SK-N-MC (cell line): ENCODE measurements around the gene MAST2.
"Not testable (repeated sequence)": the region's sequence is repeated elsewhere in the genome, so short reads cannot be mapped to it uniquely, and the experiment has no call there.

Experiments used
- DNase-seq: peaks from one replicate; pipeline ENCODE4 v3.0.0-alpha.2; 2011; ENCODE audit warnings: low read depth, low spot score
- H3K27ac ChIP-seq: fragments of 200-600 bp; sonication (generic); 2 replicates; pipeline ENCODE4 v1.5.1; 2016; ENCODE audit warnings: mixed run types
- H3K36me3 ChIP-seq: fragments of 200-600 bp; sonication (generic); 2 replicates; pipeline ENCODE4 v1.6.1; 2017; ENCODE audit warnings: antibody characterized with exemption, low read length, mixed read lengths; ENCODE audit not compliant: insufficient read depth
- H3K4me3 ChIP-seq: fragments of 200-600 bp; sonication (generic); 2 replicates; pipeline ENCODE4 v1.5.1; 2016
- H3K9ac ChIP-seq: fragments of 200-600 bp; sonication (generic); 2 replicates; pipeline ENCODE4 v1.8.0; 2017; ENCODE audit warnings: mixed run types, mixed read lengths; ENCODE audit not compliant: insufficient read length
- H3K9me3 ChIP-seq: fragments of 200-600 bp; sonication (generic); 2 replicates; pipeline ENCODE4 v1.6.1; 2017; ENCODE audit warnings: low read depth, mild to moderate bottlenecking, antibody characterized with exemption, low read length, moderate library complexity, mixed read lengths
- EZH2 ChIP-seq: fragments of 200-600 bp; sonication (generic); IDR thresholded peaks from one replicate; pipeline ENCODE4 v1.6.1; 2017; ENCODE audit warnings: antibody characterized with exemption
- FOXP2 ChIP-seq: optimal IDR thresholded peaks from 2 replicates; pipeline ENCODE3; 2011; ENCODE audit warnings: mild to moderate bottlenecking, moderate library complexity; ENCODE audit not compliant: insufficient read depth; ENCODE audit errors: extremely low read length, control extremely low read depth
- POLR2AphosphoS5 ChIP-seq: IDR thresholded peaks from 2 replicates; pipeline ENCODE4 v1.6.1; 2012; ENCODE audit warnings: mild to moderate bottlenecking, low read depth, low read length, borderline replicate concordance

MAST2 gene

DNA sequence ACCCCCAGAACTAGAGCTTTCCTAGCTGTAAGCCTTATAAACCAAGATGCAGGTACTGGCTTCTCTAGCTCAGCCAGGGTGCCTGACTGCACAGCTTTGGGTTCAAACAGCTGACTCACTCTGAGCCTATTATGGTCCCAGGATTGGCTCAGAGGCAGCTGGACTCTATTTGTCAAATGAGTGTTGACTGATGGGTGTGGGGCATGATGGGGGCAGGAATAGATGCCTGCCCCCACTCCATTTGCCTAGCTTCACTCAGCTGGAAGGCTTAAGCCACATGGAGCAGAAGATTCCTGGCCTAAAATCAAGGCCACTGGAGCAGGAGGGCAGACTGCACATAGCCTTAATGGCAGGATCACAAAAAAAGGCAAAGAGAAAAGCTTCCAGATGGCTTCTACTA is 238.6 kb downstream of the MAST2 start:
- H3K9ac ChIP-seq, result no peak overlapping the region
- H3K9me3 ChIP-seq, result no peaks in the 10 kb centered on the region
- no peak overlapping the region for H3K4me3 ChIP-seq
- no peak overlapping the region for H3K27ac ChIP-seq
- no peak for DNase-seq
- peaks cover 19% of the 10 kb centered on the region for H3K36me3 ChIP-seq
- no peak for TF ChIP-seq EZH2
- TF ChIP-seq FOXP2, result no peak
- no peak for TF ChIP-seq POLR2AphosphoS5

DNA sequence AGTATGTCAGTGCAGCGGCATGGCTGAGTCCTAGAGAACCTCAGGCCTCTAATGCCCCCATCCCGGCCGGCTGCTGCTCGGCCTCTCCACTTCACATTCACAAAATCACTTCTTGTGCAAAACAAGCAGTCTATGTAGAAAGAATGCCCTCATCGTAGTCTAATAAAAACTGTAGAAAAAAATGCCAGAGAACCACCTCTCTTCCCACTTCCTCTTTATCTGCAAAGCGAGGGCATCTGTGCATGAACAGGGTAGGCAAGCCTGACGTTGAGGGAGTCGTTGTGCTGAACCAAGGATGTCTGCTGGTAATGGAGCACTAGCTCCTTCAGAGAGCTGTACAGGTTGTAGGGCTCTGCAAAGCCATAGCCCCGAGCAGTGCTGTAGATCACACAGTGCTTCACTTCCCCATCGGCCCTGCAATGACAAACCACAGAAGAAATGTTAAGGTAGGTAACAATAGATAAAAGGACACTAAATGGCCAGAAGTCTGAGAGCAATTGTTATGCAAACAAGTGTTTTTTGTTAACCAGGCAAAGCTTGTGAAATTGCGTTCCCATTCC is 240.1 kb downstream of the MAST2 start:
- Histone ChIP-seq H3K27ac (no peak overlapping the region), H3K36me3 (peaks cover 19% of the 10 kb centered on the region), H3K4me3 (no peak overlapping the region), H3K9ac (no peak overlapping the region), H3K9me3 (no peaks in the 10 kb centered on the region)
- no peak for TF ChIP-seq EZH2
- TF ChIP-seq POLR2AphosphoS5, result no peak
- no peak for TF ChIP-seq FOXP2
- no peak for DNase-seq

DNA sequence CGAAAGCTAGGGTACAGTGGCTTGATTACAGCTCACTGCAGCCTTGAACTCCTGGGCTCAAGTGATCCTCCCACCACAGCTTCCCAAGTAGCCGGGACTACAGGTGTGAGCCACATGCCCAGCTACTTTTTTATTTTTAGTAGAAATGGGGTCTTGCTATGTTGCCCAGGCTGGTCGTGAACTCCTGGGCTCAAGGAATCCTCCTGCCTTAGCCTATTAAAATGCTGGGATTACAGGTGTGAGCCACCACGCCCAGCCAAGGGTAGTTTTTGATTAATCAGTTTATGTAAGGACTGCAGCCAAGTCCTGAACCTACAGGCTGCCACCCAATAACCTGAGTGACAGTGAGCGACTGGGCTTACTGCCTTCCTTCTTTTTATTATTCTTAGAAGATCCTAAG is 240.7 kb downstream of the MAST2 start:
- no peak overlapping the region for H3K9ac ChIP-seq
- no peak overlapping the region for H3K4me3 ChIP-seq
- no peak overlapping the region for H3K27ac ChIP-seq
- no peak for DNase-seq
- TF ChIP-seq POLR2AphosphoS5 (no peak), EZH2 (no peak), FOXP2 (no peak)
- H3K9me3 ChIP-seq, result no peaks in the 10 kb centered on the region
- peaks cover 19% of the 10 kb centered on the region for H3K36me3 ChIP-seq

DNA sequence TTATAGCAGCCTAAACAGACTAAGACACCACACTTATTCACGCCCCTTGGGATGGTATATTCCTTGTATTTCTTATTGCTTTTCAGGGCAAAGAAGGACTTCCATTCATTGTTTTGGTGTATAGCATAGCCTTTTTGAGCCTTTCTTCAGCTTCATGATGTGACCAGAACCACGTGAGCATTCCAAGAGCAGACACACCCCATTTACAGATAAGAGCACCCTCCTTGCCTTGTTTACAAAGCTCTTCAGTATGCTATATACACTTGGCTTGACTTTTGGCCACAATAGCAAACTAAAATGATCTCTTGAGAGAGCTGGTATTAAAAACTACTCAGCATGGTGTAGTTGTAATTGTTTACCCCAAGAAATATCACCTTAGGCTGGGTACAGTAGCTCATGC is 250.3 kb downstream of the MAST2 start:
- DNase-seq, result no peak

DNA sequence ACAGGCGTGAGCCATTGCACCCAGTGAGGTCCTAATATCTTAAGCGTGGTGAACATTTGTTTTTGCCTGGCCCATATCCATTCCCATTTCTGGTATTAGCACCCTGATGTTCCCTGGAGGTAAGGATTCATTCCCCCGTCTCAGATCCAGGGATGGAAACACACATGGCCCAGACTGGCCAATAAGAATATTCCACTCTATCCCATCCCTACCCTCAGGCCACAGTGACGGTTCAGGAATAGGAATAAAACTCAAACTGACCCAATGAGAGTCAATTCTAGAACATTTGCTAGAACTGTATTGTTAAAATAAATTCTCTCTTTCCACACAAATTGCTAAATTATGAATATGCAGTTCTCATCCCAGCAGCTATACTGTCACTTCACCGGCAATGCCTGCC is 252.9 kb downstream of the MAST2 start:
- Histone ChIP-seq H3K9ac (no peak overlapping the region), H3K4me3 (no peak overlapping the region), H3K36me3 (peaks cover 29% of the 10 kb centered on the region), H3K9me3 (no peaks in the 10 kb centered on the region), H3K27ac (no peak overlapping the region)
- no peak for DNase-seq
- no peak for TF ChIP-seq POLR2AphosphoS5
- no peak for TF ChIP-seq EZH2
- no peak for TF ChIP-seq FOXP2

More for the DNA sequence above, 250.3 kb downstream of the MAST2 start:
- Histone ChIP-seq H3K9ac (no peak overlapping the region), H3K9me3 (no peaks in the 10 kb centered on the region), H3K27ac (no peak overlapping the region), H3K4me3 (no peak overlapping the region), H3K36me3 (peaks cover 18% of the 10 kb centered on the region)
- TF ChIP-seq FOXP2 (no peak), POLR2AphosphoS5 (no peak), EZH2 (no peak)

DNA sequence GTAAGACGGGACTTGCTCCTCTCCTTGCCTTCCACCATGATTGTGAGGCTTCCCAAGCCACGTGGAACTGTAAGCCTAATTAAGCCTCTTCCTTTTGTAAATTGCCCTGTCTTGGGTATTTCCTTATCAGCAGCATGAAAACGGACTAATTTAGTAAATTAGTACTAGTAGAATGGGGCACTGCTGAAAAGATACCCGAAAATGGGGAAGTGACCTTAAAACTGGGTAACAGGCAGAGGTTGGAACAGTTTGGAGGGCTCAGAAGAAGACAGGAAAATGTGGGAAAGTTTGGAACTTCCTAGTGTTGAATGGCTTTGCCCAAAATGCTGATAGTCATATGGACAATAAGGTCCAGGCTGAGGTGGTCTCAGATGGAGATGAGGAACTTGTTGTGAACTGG is 253.8 kb downstream of the MAST2 start:
- H3K36me3 ChIP-seq, result peaks cover 36% of the 10 kb centered on the region
- H3K4me3 ChIP-seq, DNase-seq, H3K9ac ChIP-seq, H3K27ac ChIP-seq, H3K9me3 ChIP-seq: not testable (repeated sequence)

DNA sequence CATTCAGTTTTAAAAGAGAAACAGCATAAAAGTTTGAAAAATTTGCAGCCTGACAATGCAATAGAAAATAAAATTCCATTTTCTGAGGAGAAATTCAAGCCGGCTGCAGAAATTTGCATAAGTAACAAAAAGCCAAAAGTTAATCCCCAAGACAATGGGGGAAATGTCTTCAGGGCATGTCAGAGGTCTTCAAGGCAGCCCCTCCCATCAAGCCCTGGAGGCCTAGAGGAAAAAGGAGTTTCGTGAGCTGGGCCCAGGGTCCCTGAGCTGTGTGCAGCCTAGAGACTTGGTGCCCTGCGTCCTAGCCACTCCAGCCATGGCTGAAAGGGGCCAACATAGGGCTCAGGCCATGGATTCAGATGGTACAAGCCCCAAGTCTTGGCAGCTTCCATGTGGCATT is 254.4 kb downstream of the MAST2 start:
- Histone ChIP-seq H3K4me3 (no peak overlapping the region), H3K9me3 (no peaks in the 10 kb centered on the region), H3K9ac (no peak overlapping the region), H3K27ac (no peak overlapping the region), H3K36me3 (peaks cover 38% of the 10 kb centered on the region)
- TF ChIP-seq FOXP2, result no peak
- no peak for TF ChIP-seq EZH2
- no peak for TF ChIP-seq POLR2AphosphoS5
- DNase-seq, result no peak

DNA sequence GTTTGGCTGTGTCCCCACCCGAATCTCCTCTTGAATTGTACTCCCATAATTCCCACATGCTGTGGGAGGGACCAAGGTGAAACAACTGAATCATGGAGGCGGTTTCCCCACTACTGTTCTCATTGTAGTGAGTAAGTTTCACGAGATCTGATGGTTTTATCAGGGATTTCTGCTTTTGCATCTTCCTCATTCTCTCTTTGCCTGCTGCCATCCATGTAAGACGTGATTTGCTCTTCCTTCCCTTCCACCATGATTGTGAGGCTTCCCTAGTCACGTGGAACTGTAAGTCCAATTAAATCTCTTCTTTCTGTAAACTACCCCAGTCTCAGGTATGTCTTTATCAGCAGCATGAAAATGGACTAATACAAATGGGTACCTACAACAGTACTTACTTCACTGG is 255.5 kb downstream of the MAST2 start:
- no peak overlapping the region for H3K27ac ChIP-seq
- DNase-seq, result no peak
- no peak overlapping the region for H3K9ac ChIP-seq
- H3K36me3 ChIP-seq, result peaks cover 41% of the 10 kb centered on the region
- TF ChIP-seq FOXP2 (no peak), POLR2AphosphoS5 (no peak), EZH2 (no peak)
- H3K9me3 ChIP-seq, result no peaks in the 10 kb centered on the region
- no peak overlapping the region for H3K4me3 ChIP-seq

DNA sequence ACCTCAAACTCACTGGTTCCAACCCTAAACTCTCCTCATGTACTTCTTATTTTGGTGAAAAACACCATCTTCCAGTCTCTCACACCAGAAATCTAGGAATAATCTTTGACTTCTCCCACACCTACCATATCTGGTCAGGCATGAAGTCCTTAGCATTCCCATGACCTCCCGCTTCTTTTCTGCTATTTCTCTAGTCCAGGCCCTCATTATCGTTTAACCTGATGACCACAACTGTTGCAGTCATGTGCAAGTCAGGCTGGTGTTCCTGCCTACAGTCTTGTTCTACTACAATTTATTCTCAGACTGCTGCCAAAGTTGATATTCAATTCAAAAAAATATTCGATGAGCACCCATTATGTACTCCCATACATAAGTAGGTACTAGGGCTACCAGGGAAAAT is 257.7 kb downstream of the MAST2 start:
- H3K9me3 ChIP-seq, result no peaks in the 10 kb centered on the region
- no peak overlapping the region for H3K9ac ChIP-seq
- DNase-seq, result no peak
- no peak overlapping the region for H3K4me3 ChIP-seq
- H3K27ac ChIP-seq, result no peak overlapping the region
- TF ChIP-seq POLR2AphosphoS5, result no peak
- TF ChIP-seq EZH2, result no peak
- TF ChIP-seq FOXP2, result no peak
- peaks cover 51% of the 10 kb centered on the region for H3K36me3 ChIP-seq
